ENCODE measurements around the gene C1orf226.

C1orf226 gene

GRCh38 chr1:162381383-162381782 is at the start of gene C1orf226:
Gene C1orf226, plus strand, starts transcription at chr1:162381728. Its CDS starts 174 bp downstream, at chr1:162381902.
- DNase-seq = no peak

- DNase-seq = no peak
Measured at GRCh38 chr1:162333991-162334390, 47.5 kb upstream of the C1orf226 start.

GRCh38 chr1:162335126-162335525 is 46.4 kb upstream of the C1orf226 start:
- peak; percentile 24 to 31 (median 30) for DNase-seq

GRCh38 chr1:162336621-162337285 is 44.8 kb upstream of the C1orf226 start:
- DNase-seq = no peak

GRCh38 chr1:162342452-162342983 is 39.0 kb upstream of the C1orf226 start:
- DNase-seq = no peak

GRCh38 chr1:162343470-162343869 is 38.1 kb upstream of the C1orf226 start:
- no peak for DNase-seq

- no peak for DNase-seq
Measured at GRCh38 chr1:162347281-162347680, 34.2 kb upstream of the C1orf226 start.

- peak in 1 of 3 donors; percentile 21 for DNase-seq
Measured at GRCh38 chr1:162349635-162350330, 31.7 kb upstream of the C1orf226 start.

- DNase-seq = peak; percentile 17 to 22 (median 22)
Measured at GRCh38 chr1:162351246-162351842, 30.2 kb upstream of the C1orf226 start.

- peak; percentile 35 to 47 (median 40) for DNase-seq
Measured at GRCh38 chr1:162351874-162352273, 29.7 kb upstream of the C1orf226 start.

- no peak for DNase-seq
Measured at GRCh38 chr1:162353078-162353477, 28.4 kb upstream of the C1orf226 start.

GRCh38 chr1:162353702-162354101 is 27.8 kb upstream of the C1orf226 start:
- DNase-seq = peak in 1 of 3 donors; percentile 22

GRCh38 chr1:162357681-162358266 is 23.8 kb upstream of the C1orf226 start:
- DNase-seq = peak; percentile 53 to 64 (median 60)

- no peak for DNase-seq
Measured at GRCh38 chr1:162358928-162359327, 22.6 kb upstream of the C1orf226 start.

GRCh38 chr1:162359523-162360236 is 21.8 kb upstream of the C1orf226 start:
- no peak for DNase-seq

- no peak for DNase-seq
Measured at GRCh38 chr1:162360237-162360873, 21.2 kb upstream of the C1orf226 start.

GRCh38 chr1:162360874-162361260 is 20.7 kb upstream of the C1orf226 start:
- no peak for DNase-seq

- no peak for DNase-seq
Measured at GRCh38 chr1:162361349-162361748, 20.2 kb upstream of the C1orf226 start.

GRCh38 chr1:162363823-162364222 is 17.7 kb upstream of the C1orf226 start:
- DNase-seq = no peak

GRCh38 chr1:162364498-162364897 is 17.0 kb upstream of the C1orf226 start:
- no peak for DNase-seq

GRCh38 chr1:162365284-162366020 is 16.1 kb upstream of the C1orf226 start:
- DNase-seq = no peak

Data from suppressor macrophage treated with lipopolysaccharide for 1 hour (primary cell).